Activated naive CD8-positive, alpha-beta T cell treated with anti-CD3 and anti-CD28 coated beads for 36 hours (primary cell): Measurements from ENCODE around the gene RALGAPA2. TPM values are rescaled to one million over a fixed set of nuclear protein-coding genes. Genes with fewer than 3 reads are reported as not detected.
A peak's percentile ranks its signal among the peaks of the same experiment; 100 is the strongest.

Experiments used
- DNase-seq: peaks from one replicate; pipeline ENCODE4 v3.0.0; 2021
- H3K27ac Mint-ChIP-seq: one replicate; pipeline ENCODE4 v1.8.0; 2022; ENCODE audit warnings: mild to moderate bottlenecking, moderate library complexity, mixed read lengths
- H3K27me3 Mint-ChIP-seq: one replicate; pipeline ENCODE4 v1.8.0; 2022; ENCODE audit warnings: mild to moderate bottlenecking, mixed read lengths
- H3K36me3 Mint-ChIP-seq: one replicate; pipeline ENCODE4 v1.8.0; 2021; ENCODE audit warnings: mild to moderate bottlenecking, mixed read lengths
- H3K4me1 Mint-ChIP-seq: one replicate; pipeline ENCODE4 v1.8.0; 2021; ENCODE audit warnings: mixed read lengths
- H3K4me3 Mint-ChIP-seq: one replicate; pipeline ENCODE4 v1.8.0; 2022; ENCODE audit warnings: mild to moderate bottlenecking, moderate library complexity, mixed read lengths
- H3K9me3 Mint-ChIP-seq: one replicate; pipeline ENCODE4 v1.8.0; 2022; ENCODE audit warnings: mixed read lengths
- total RNA-seq, 2 experiments: library from RNA; stranded (reverse); gene quantifications; one replicate each; pipeline ENCODE4 v1.2.3, GENCODE V29; 2021

Gene RALGAPA2
- total RNA-seq, 2 experiments from 2014 or later: 14.7 to 15.6 TPM

GRCh38 chr20:20680991-20681508 is 31.4 kb downstream of the RALGAPA2 start:
- Mint-ChIP-seq H3K9me3 (no peaks in the 10 kb centered on the region), H3K27me3 (no peaks in the 10 kb centered on the region), H3K36me3 (peaks cover 10% of the 10 kb centered on the region), H3K27ac (peak overlapping the region; percentile 20), H3K4me3 (no peak overlapping the region), H3K4me1 (peaks cover 41% of the 10 kb centered on the region)
- DNase-seq: no peak

- Mint-ChIP-seq H3K9me3 (no peaks in the 10 kb centered on the region), H3K36me3 (peaks cover 8% of the 10 kb centered on the region), H3K4me1 (peaks cover 27% of the 10 kb centered on the region), H3K27me3 (no peaks in the 10 kb centered on the region), H3K4me3 (no peak overlapping the region), H3K27ac (no peak overlapping the region)
- DNase-seq: no peak
These were observed 33.1 kb downstream of the RALGAPA2 start for GRCh38 chr20:20679316-20679715.

- peaks cover 11% of the 10 kb centered on the region for H3K36me3 Mint-ChIP-seq
- H3K4me3 Mint-ChIP-seq: no peak overlapping the region
- no peak overlapping the region for H3K27ac Mint-ChIP-seq
- no peak for DNase-seq
- no peaks in the 10 kb centered on the region for H3K9me3 Mint-ChIP-seq
- H3K4me1 Mint-ChIP-seq: peaks cover 7% of the 10 kb centered on the region
- H3K27me3 Mint-ChIP-seq: no peaks in the 10 kb centered on the region
These were observed 35.3 kb downstream of the RALGAPA2 start for GRCh38 chr20:20677186-20677585.

- no peak for DNase-seq
- Mint-ChIP-seq H3K36me3 (peaks cover 3% of the 10 kb centered on the region), H3K4me1 (peaks cover 23% of the 10 kb centered on the region), H3K27me3 (no peaks in the 10 kb centered on the region), H3K9me3 (no peaks in the 10 kb centered on the region), H3K4me3 (no peak overlapping the region), H3K27ac (no peak overlapping the region)
These were observed 43.8 kb downstream of the RALGAPA2 start for GRCh38 chr20:20668639-20669038.

GRCh38 chr20:20666359-20666758 is 46.1 kb downstream of the RALGAPA2 start:
- no peak overlapping the region for H3K27ac Mint-ChIP-seq
- H3K4me1 Mint-ChIP-seq: peaks cover 23% of the 10 kb centered on the region
- H3K27me3 Mint-ChIP-seq: no peaks in the 10 kb centered on the region
- H3K9me3 Mint-ChIP-seq: no peaks in the 10 kb centered on the region
- H3K4me3 Mint-ChIP-seq: no peak overlapping the region
- H3K36me3 Mint-ChIP-seq: no peaks in the 10 kb centered on the region
- DNase-seq: no peak

GRCh38 chr20:20665606-20666332 is 46.7 kb downstream of the RALGAPA2 start:
- peaks cover 23% of the 10 kb centered on the region for H3K4me1 Mint-ChIP-seq
- no peaks in the 10 kb centered on the region for H3K36me3 Mint-ChIP-seq
- H3K27me3 Mint-ChIP-seq: no peaks in the 10 kb centered on the region
- H3K9me3 Mint-ChIP-seq: no peaks in the 10 kb centered on the region
- no peak overlapping the region for H3K27ac Mint-ChIP-seq
- no peak for DNase-seq
- no peak overlapping the region for H3K4me3 Mint-ChIP-seq

- H3K9me3 Mint-ChIP-seq: no peaks in the 10 kb centered on the region
- H3K36me3 Mint-ChIP-seq: no peaks in the 10 kb centered on the region
- peaks cover 23% of the 10 kb centered on the region for H3K4me1 Mint-ChIP-seq
- no peak overlapping the region for H3K27ac Mint-ChIP-seq
- H3K27me3 Mint-ChIP-seq: no peaks in the 10 kb centered on the region
- no peak for DNase-seq
- no peak overlapping the region for H3K4me3 Mint-ChIP-seq
These were observed 47.5 kb downstream of the RALGAPA2 start for GRCh38 chr20:20664795-20665589.

- H3K4me3 Mint-ChIP-seq: no peak overlapping the region
- no peak for DNase-seq
- no peak overlapping the region for H3K27ac Mint-ChIP-seq
These were observed 48.6 kb downstream of the RALGAPA2 start for GRCh38 chr20:20663841-20664240.

GRCh38 chr20:20658871-20659431 is 53.5 kb downstream of the RALGAPA2 start:
- H3K36me3 Mint-ChIP-seq: peaks cover 10% of the 10 kb centered on the region
- no peaks in the 10 kb centered on the region for H3K4me1 Mint-ChIP-seq
- H3K27me3 Mint-ChIP-seq: no peaks in the 10 kb centered on the region
- no peak overlapping the region for H3K4me3 Mint-ChIP-seq
- no peaks in the 10 kb centered on the region for H3K9me3 Mint-ChIP-seq
- DNase-seq: no peak
- H3K27ac Mint-ChIP-seq: no peak overlapping the region

More at GRCh38 chr20:20663841-20664240, 48.6 kb downstream of the RALGAPA2 start:
- Mint-ChIP-seq H3K4me1 (peaks cover 23% of the 10 kb centered on the region), H3K36me3 (no peaks in the 10 kb centered on the region), H3K9me3 (no peaks in the 10 kb centered on the region), H3K27me3 (no peaks in the 10 kb centered on the region)

- H3K4me3 Mint-ChIP-seq: no peak overlapping the region
- no peak overlapping the region for H3K27ac Mint-ChIP-seq
- no peaks in the 10 kb centered on the region for H3K4me1 Mint-ChIP-seq
- H3K36me3 Mint-ChIP-seq: peaks cover 10% of the 10 kb centered on the region
- no peaks in the 10 kb centered on the region for H3K9me3 Mint-ChIP-seq
- DNase-seq: no peak
- H3K27me3 Mint-ChIP-seq: no peaks in the 10 kb centered on the region
These were observed 54.3 kb downstream of the RALGAPA2 start for GRCh38 chr20:20658123-20658522.

- H3K4me3 Mint-ChIP-seq: no peak overlapping the region
- no peaks in the 10 kb centered on the region for H3K9me3 Mint-ChIP-seq
- H3K4me1 Mint-ChIP-seq: no peaks in the 10 kb centered on the region
- H3K27ac Mint-ChIP-seq: no peak overlapping the region
- H3K27me3 Mint-ChIP-seq: no peaks in the 10 kb centered on the region
- no peak for DNase-seq
- peaks cover 10% of the 10 kb centered on the region for H3K36me3 Mint-ChIP-seq
These were observed 55.4 kb downstream of the RALGAPA2 start for GRCh38 chr20:20657092-20657491.

GRCh38 chr20:20655883-20656282 is 56.6 kb downstream of the RALGAPA2 start:
- no peak overlapping the region for H3K27ac Mint-ChIP-seq
- no peaks in the 10 kb centered on the region for H3K9me3 Mint-ChIP-seq

GRCh38 chr20:20649945-20650344 is 62.5 kb downstream of the RALGAPA2 start:
- Mint-ChIP-seq H3K4me3 (no peak overlapping the region), H3K27me3 (no peaks in the 10 kb centered on the region), H3K36me3 (peaks cover 6% of the 10 kb centered on the region), H3K27ac (no peak overlapping the region), H3K4me1 (no peaks in the 10 kb centered on the region), H3K9me3 (no peaks in the 10 kb centered on the region)
- DNase-seq: no peak

More at GRCh38 chr20:20655883-20656282, 56.6 kb downstream of the RALGAPA2 start:
- no peak for DNase-seq
- H3K4me1 Mint-ChIP-seq: no peaks in the 10 kb centered on the region
- no peaks in the 10 kb centered on the region for H3K27me3 Mint-ChIP-seq
- H3K4me3 Mint-ChIP-seq: no peak overlapping the region
- H3K36me3 Mint-ChIP-seq: peaks cover 10% of the 10 kb centered on the region

GRCh38 chr20:20643927-20644326 is 68.5 kb downstream of the RALGAPA2 start:
- Mint-ChIP-seq H3K4me1 (peaks cover 1% of the 10 kb centered on the region), H3K4me3 (no peak overlapping the region), H3K27ac (no peak overlapping the region), H3K27me3 (no peaks in the 10 kb centered on the region), H3K9me3 (no peaks in the 10 kb centered on the region), H3K36me3 (peaks cover 6% of the 10 kb centered on the region)
- no peak for DNase-seq

GRCh38 chr20:20641783-20642182 is 70.7 kb downstream of the RALGAPA2 start:
- Mint-ChIP-seq H3K4me1 (peaks cover 1% of the 10 kb centered on the region), H3K27me3 (no peaks in the 10 kb centered on the region), H3K36me3 (peaks cover 6% of the 10 kb centered on the region), H3K9me3 (no peaks in the 10 kb centered on the region), H3K4me3 (no peak overlapping the region), H3K27ac (no peak overlapping the region)
- DNase-seq: no peak
